H1 (cell line): Measurements from ENCODE around the gene EYA2. TPM values are rescaled to one million over a fixed set of nuclear protein-coding genes. Genes with fewer than 3 reads are reported as not detected.

Experiments
- CTCF ChIA-PET: fragments of 300-600 bp; sonication (Branson Sonifier 250); formaldehyde crosslinking; loops from one replicate; lab custom pipeline; 2021; ENCODE audit not compliant: partially characterized antibody; lab: Charles Lee
- POLR2A ChIA-PET: fragments of 300-600 bp; sonication (Branson Sonifier 250); formaldehyde crosslinking; loops from one replicate; lab custom pipeline; 2021; ENCODE audit warnings: inconsistent platforms; ENCODE audit not compliant: partially characterized antibody; lab: Charles Lee
- DNase-seq, 2 experiments: peaks; one replicate each; pipeline versions ENCODE4 v3.0.0 to v3.0.0-alpha.2; 2010 to 2022; ENCODE audit warnings: low spot score in 2 of 2, low read depth in 1 of 2, mixed read lengths in 1 of 2
- FAIRE-seq: peaks from 2 replicates; lab custom pipeline; 2011; peaks lifted over from hg19 to GRCh38; lab: Jason Lieb, UNC
- H2AFZ ChIP-seq: 2 replicates; pipeline ENCODE4 v1.8.1; 2012; ENCODE audit warnings: low read length, inconsistent platforms
- H2AK5ac ChIP-seq: 2 replicates; pipeline ENCODE4 v1.6.1; 2013; ENCODE audit warnings: low read depth, low read length
- H2BK120ac ChIP-seq: replicated peaks from 2 replicates; pipeline ENCODE3; 2013; ENCODE audit warnings: low read depth, low read length, inconsistent platforms
- H2BK12ac ChIP-seq: 2 replicates; pipeline ENCODE4 v1.6.1; 2013; ENCODE audit warnings: low read depth, low read length
- H2BK15ac ChIP-seq: 2 replicates; pipeline ENCODE4 v1.6.1; 2013; ENCODE audit warnings: low read length
- H2BK20ac ChIP-seq: 2 replicates; pipeline ENCODE4 v1.6.1; 2013; ENCODE audit warnings: low read length
- H2BK5ac ChIP-seq: 2 replicates; pipeline ENCODE4 v1.6.1; 2013; ENCODE audit warnings: low read depth, low read length
- H3K14ac ChIP-seq: 2 replicates; pipeline ENCODE4 v1.6.1; 2013; ENCODE audit warnings: inconsistent platforms; ENCODE audit not compliant: insufficient read length
- H3K18ac ChIP-seq: 2 replicates; pipeline ENCODE4 v1.6.1; 2013; ENCODE audit warnings: low read length; ENCODE audit errors: extremely low read depth
- H3K23ac ChIP-seq: 2 replicates; pipeline ENCODE4 v1.6.1; 2013; ENCODE audit warnings: inconsistent platforms; ENCODE audit not compliant: insufficient read length
- H3K23me2 ChIP-seq: 2 replicates; pipeline ENCODE4 v1.6.1; 2013; ENCODE audit warnings: low read depth, low read length
- H3K27ac ChIP-seq: 2 replicates; pipeline ENCODE4 v1.6.1; 2011; ENCODE audit warnings: low read depth, low read length, inconsistent platforms
- H3K27me3 ChIP-seq, 4 experiments: replicated peaks in 1 of 4; 1 replicate in 1 of 4; 2 replicates in 3 of 4; pipeline versions ENCODE4 v1.6.1 to v1.8.1; 2011 to 2013; ENCODE audit warnings: low read length in 3 of 4, mild to moderate bottlenecking in 3 of 4, inconsistent platforms in 2 of 4, mixed read lengths in 2 of 4, moderate library complexity in 1 of 4; ENCODE audit not compliant: control insufficient read depth in 3 of 4, insufficient read depth in 3 of 4; ENCODE audit errors: extremely low read depth in 1 of 4
- H3K36me3 ChIP-seq, 4 experiments: 2 replicates each; pipeline versions ENCODE4 v1.6.1 to v1.8.1; 2011 to 2013; ENCODE audit warnings: mild to moderate bottlenecking in 4 of 4, low read length in 3 of 4, moderate library complexity in 2 of 4, control low read depth in 1 of 4, inconsistent platforms in 1 of 4; ENCODE audit not compliant: insufficient read depth in 4 of 4, control insufficient read depth in 2 of 4
- H3K4ac ChIP-seq: replicated peaks from 2 replicates; pipeline ENCODE3; 2013; ENCODE audit warnings: low read length, low read depth, mixed read lengths, inconsistent platforms; ENCODE audit not compliant: insufficient read length
- H3K4me1 ChIP-seq, 4 experiments: replicated peaks in 1 of 4; 1 replicate in 1 of 4; 2 replicates in 3 of 4; pipeline versions ENCODE4 v1.6.1 to v1.8.1; 2011 to 2013; ENCODE audit warnings: low read length in 3 of 4, inconsistent platforms in 2 of 4, mixed read lengths in 1 of 4; ENCODE audit not compliant: insufficient read depth in 4 of 4, control insufficient read depth in 3 of 4
- H3K4me2 ChIP-seq, 2 experiments: 2 replicates each; pipeline versions ENCODE4 v1.6.1 to v1.8.1; 2011 to 2013; ENCODE audit warnings: low read depth in 2 of 2, low read length in 2 of 2, control low read depth in 1 of 2, inconsistent platforms in 1 of 2, mild to moderate bottlenecking in 1 of 2; ENCODE audit not compliant: insufficient read depth in 1 of 2
- H3K4me3 ChIP-seq, 4 experiments: fragments of 200-600, 300-600 bp in 1 of 4; sonication (generic), shearing (Covaris generic), sonication (Bioruptor Twin) in 1 of 4; 2 replicates each; pipeline versions ENCODE4 v1.5.1 to v1.8.1; 2011 to 2016; ENCODE audit warnings: low read length in 4 of 4, low read depth in 3 of 4, control low read depth in 2 of 4, inconsistent platforms in 2 of 4, mild to moderate bottlenecking in 2 of 4, mixed read lengths in 1 of 4, moderate library complexity in 1 of 4; ENCODE audit not compliant: insufficient read depth in 2 of 4; ENCODE audit errors: extremely low read depth in 1 of 4
- H3K56ac ChIP-seq: replicated peaks from 2 replicates; pipeline ENCODE3; 2013; ENCODE audit warnings: low read depth, mild to moderate bottlenecking, mixed read lengths, low read length, inconsistent platforms; ENCODE audit not compliant: insufficient read length
- H3K79me1 ChIP-seq: 2 replicates; pipeline ENCODE4 v1.6.1; 2013; ENCODE audit warnings: low read depth, low read length, control low read depth
- H3K79me2 ChIP-seq, 2 experiments: 2 replicates each; pipeline versions ENCODE4 v1.6.1 to v1.8.1; 2012 to 2013; ENCODE audit warnings: low read length in 2 of 2, mild to moderate bottlenecking in 2 of 2, inconsistent platforms in 1 of 2; ENCODE audit not compliant: insufficient read depth in 2 of 2, control insufficient read depth in 1 of 2
- H3K9ac ChIP-seq, 4 experiments: replicated peaks in 1 of 4; 1 replicate in 1 of 4; 2 replicates in 3 of 4; pipeline versions ENCODE4 v1.6.1 to v1.8.1; 2011 to 2013; ENCODE audit warnings: low read depth in 3 of 4, low read length in 3 of 4, control low read depth in 2 of 4, mild to moderate bottlenecking in 2 of 4, moderate library complexity in 2 of 4, inconsistent platforms in 1 of 4; ENCODE audit errors: extremely low read depth in 1 of 4
- H3K9me3 ChIP-seq, 2 experiments: 2 replicates each; pipeline versions ENCODE4 v1.6.1 to v1.8.1; 2012 to 2013; ENCODE audit warnings: mild to moderate bottlenecking in 2 of 2, moderate library complexity in 2 of 2, control low read depth in 1 of 2, inconsistent platforms in 1 of 2, low read depth in 1 of 2, low read length in 1 of 2, mixed read lengths in 1 of 2; ENCODE audit not compliant: insufficient read depth in 2 of 2
- H4K20me1 ChIP-seq, 2 experiments: replicated peaks in 1 of 2; 2 replicates each; pipeline versions ENCODE3 to v1.8.1; 2011 to 2013; ENCODE audit warnings: inconsistent platforms in 2 of 2, low read length in 2 of 2, mild to moderate bottlenecking in 1 of 2; ENCODE audit not compliant: insufficient read depth in 2 of 2, control insufficient read depth in 1 of 2
- H4K5ac ChIP-seq: 2 replicates; pipeline ENCODE4 v1.6.1; 2013; ENCODE audit warnings: low read length, low read depth, mixed read lengths, inconsistent platforms; ENCODE audit not compliant: insufficient read length
- H4K8ac ChIP-seq: 2 replicates; pipeline ENCODE4 v1.8.0; 2013; ENCODE audit warnings: mild to moderate bottlenecking, moderate library complexity, low read length, inconsistent platforms; ENCODE audit not compliant: insufficient read depth; ENCODE audit errors: extremely low read depth
- H4K91ac ChIP-seq: replicated peaks from 2 replicates; pipeline ENCODE3; 2013; ENCODE audit warnings: low read length, mixed read lengths, inconsistent platforms; ENCODE audit not compliant: insufficient read length
- CBX8 ChIP-seq: fragments of 300-800, 300-1000 bp; sonication (generic); IDR thresholded peaks from 2 replicates; pipeline ENCODE4 v1.7.1; 2016; ENCODE audit warnings: low read depth, low read length, borderline replicate concordance
- CEBPB ChIP-seq: IDR thresholded peaks from 2 replicates; pipeline ENCODE4 v1.6.1; 2012; ENCODE audit warnings: low read depth, low read length
- CREB1 ChIP-seq: IDR thresholded peaks from 2 replicates; pipeline ENCODE4 v1.6.1; 2012; ENCODE audit warnings: inconsistent platforms
- E2F6 ChIP-seq: IDR thresholded peaks from 2 replicates; pipeline ENCODE4 v1.6.1; 2012; ENCODE audit warnings: inconsistent platforms
- EGR1 ChIP-seq: IDR thresholded peaks from 2 replicates; pipeline ENCODE4 v1.6.1; 2011; ENCODE audit warnings: low read depth, low read length, borderline replicate concordance
- EZH2 ChIP-seq: fragments of 200-600 bp; sonication (generic); IDR thresholded peaks from 2 replicates; pipeline ENCODE4 v1.7.1; 2012; ENCODE audit warnings: low read depth, mild to moderate bottlenecking, moderate library complexity, low read length, inconsistent platforms; ENCODE audit not compliant: severe bottlenecking
- GABPA ChIP-seq: IDR thresholded peaks from 2 replicates; pipeline ENCODE4 v1.6.1; 2011; ENCODE audit warnings: mild to moderate bottlenecking, low read length, moderate library complexity, borderline replicate concordance; ENCODE audit not compliant: insufficient read depth
- PHF8 ChIP-seq: fragments of 200-600 bp; sonication (generic); conservative IDR thresholded peaks from 2 replicates; pipeline ENCODE4 v1.7.1; 2012; ENCODE audit warnings: low read depth, mild to moderate bottlenecking, inconsistent platforms, low read length, moderate library complexity
- RFX5 ChIP-seq: IDR thresholded peaks from 2 replicates; pipeline ENCODE4 v1.6.1; 2011; ENCODE audit warnings: low read depth, low read length, improper control_type of control experiment, borderline replicate concordance
- SP2 ChIP-seq: IDR thresholded peaks from 2 replicates; pipeline ENCODE4 v1.6.1; 2012; ENCODE audit warnings: mild to moderate bottlenecking, low read length, inconsistent platforms
- SP4 ChIP-seq: IDR thresholded peaks from 2 replicates; pipeline ENCODE4 v1.6.1; 2012; ENCODE audit warnings: low read length, inconsistent platforms
- TAF7 ChIP-seq: optimal IDR thresholded peaks from 2 replicates; pipeline ENCODE3; 2011; ENCODE audit warnings: low read depth, mild to moderate bottlenecking, inconsistent platforms, low read length, moderate library complexity, borderline replicate concordance
- TEAD4 ChIP-seq: IDR thresholded peaks from 2 replicates; pipeline ENCODE4 v1.6.1; 2012; ENCODE audit warnings: low read depth, low read length, inconsistent platforms, mixed read lengths
- WGBS, 2 experiments: shearing (Covaris generic) in 1 of 2; methylation state at CpG; one replicate each; pipeline versions ENCODE4 v1.1.6 to v1.1.7; 2013 to 2015; ENCODE audit warnings: low lambda C conversion rate in 2 of 2, mixed read lengths in 2 of 2, inconsistent platforms in 1 of 2, low coverage in 1 of 2, missing lambda C conversion rate in 1 of 2; ENCODE audit not compliant: insufficient replicate concordance in 2 of 2, insufficient coverage in 1 of 2, insufficient read length in 1 of 2; ENCODE audit errors: extremely low coverage in 1 of 2, missing lambda C conversion rate in 1 of 2; 5-methylcytosine and 5-hydroxymethylcytosine counted together
- polyA plus RNA-seq, 7 experiments: library from polyadenylated mRNA; depleted of rRNA in 3 of 7; stranded (reverse) in 5 of 7; unstranded in 2 of 7; fragments of >200 nt in 5 of 7; fragments of 200-250 nt in 2 of 7; gene quantifications; 1 replicate in 5 of 7; 2 replicates in 1 of 7; 4 replicates in 1 of 7; pipeline versions ENCODE4 v1.2.1 to v1.2.3, GENCODE V29; 2011 to 2013; ENCODE audit warnings: missing spikeins in 2 of 7, mixed read lengths in 2 of 7
- total RNA-seq: library from RNA; stranded (reverse); fragmentation: NEBNext Ultra II Directional; extraction: Animal tissue kit (Norgen Biotek cat#: 25700); gene quantifications from 2 replicates; pipeline ENCODE4 v1.2.1, GENCODE V29; 2021
- TF ChIP-seq, protein P1 (sequence below): IDR thresholded peaks from 2 replicates; pipeline ENCODE4 v1.6.1; 2012; ENCODE audit warnings: inconsistent platforms

EYA2 gene
- total and polyA plus RNA-seq, 2 of the 8 experiments (the other 6 are each of a cell fraction or from before 2014, with no cell fraction given), result 1.6 to 1.7 TPM

GRCh38 chr20:47237715-47238114 lies 343.1 kb downstream of the EYA2 start:
- Histone ChIP-seq H4K8ac (no peak overlapping the region), H3K4me1 (peaks cover 0 to 2% (median 0%) of the 10 kb centered on the region in 4 experiments; a peak in 2 of 7 replicates), H2AK5ac (no peak overlapping the region), H3K79me1 (peaks cover 3% of the 10 kb centered on the region; the same call in 1 of the 2 replicates), H4K20me1 (peaks cover 2 to 7% of the 10 kb centered on the region in 2 experiments), H2BK12ac (no peak overlapping the region), H3K18ac (no peak overlapping the region), H2BK120ac (no peak overlapping the region), H2AFZ (no peak overlapping the region), H4K5ac (no peak overlapping the region), H3K4me3 (no peak overlapping the region), H3K4ac (no peak overlapping the region)
- 97% methylated on average over 4 of the region's 4 CpGs; no CpG with 5 or more reads in 1 of the 2 experiments for WGBS, 2 experiments
- no peak for FAIRE-seq
- TF ChIP-seq SP4 (no peak), SP2 (no peak), EZH2 (no peak), TEAD4 (no peak), CEBPB (no peak), PHF8 (no peak), EGR1 (no peak), RFX5 (no peak), CREB1 (no peak), GABPA (no peak), CBX8 (no peak), E2F6 (no peak), TAF7 (no peak)
- TF ChIP-seq, protein P1, sequence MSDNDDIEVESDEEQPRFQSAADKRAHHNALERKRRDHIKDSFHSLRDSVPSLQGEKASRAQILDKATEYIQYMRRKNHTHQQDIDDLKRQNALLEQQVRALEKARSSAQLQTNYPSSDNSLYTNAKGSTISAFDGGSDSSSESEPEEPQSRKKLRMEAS, result no peak
- TF ChIP-seq, all 59 proteins: peak for 0
- H3K23ac ChIP-seq, result no peak overlapping the region
- no peak overlapping the region for H2BK5ac ChIP-seq
- no peaks in the 10 kb centered on the region for H3K27me3 ChIP-seq
- peaks cover 0 to 18% of the 10 kb centered on the region in 2 experiments; a peak in 2 of 4 replicates for H3K79me2 ChIP-seq
- no peaks in the 10 kb centered on the region for H3K9me3 ChIP-seq
- H3K36me3 ChIP-seq, result peaks cover 37 to 77% (median 68%) of the 10 kb centered on the region in 4 experiments
- no peak overlapping the region for H2BK15ac ChIP-seq
- H3K27ac ChIP-seq, result no peak overlapping the region
- H4K91ac ChIP-seq, result no peak overlapping the region
- H3K23me2 ChIP-seq, result no peaks in the 10 kb centered on the region
- H3K9ac ChIP-seq, result no peak overlapping the region
- ChIA-PET POLR2A (interaction anchor here (2.3 kb wide), 1 partner anchor 11 kb away, joined by 4 read pairs; no protein-coding TSS in a partner anchor), CTCF (no interaction called here)
- H3K4me2 ChIP-seq, result no peak overlapping the region
- no peak overlapping the region for H3K56ac ChIP-seq
- DNase-seq, result no peak
- H3K14ac ChIP-seq, result no peak overlapping the region
- no peak overlapping the region for H2BK20ac ChIP-seq
